SK-N-SH treated with all-trans-retinoic acid at 6 μM for 48 hours (cell line): Measurements from ENCODE around the gene STX11.

Experiments
- ATAC-seq: fragments of 200-7000 bp; cut with Tn5 transposase; 3 replicates; pipeline ENCODE4 v1.9.1; 2020; ENCODE audit warnings: mild to moderate bottlenecking, moderate library complexity
- ARNTL ChIP-seq: fragments of 450-650 bp; formaldehyde crosslinking; IDR thresholded peaks from 2 replicates; pipeline ENCODE4 v1.5.0; 2020; ENCODE audit warnings: low read depth, mild to moderate bottlenecking, moderate library complexity, borderline replicate concordance
- BACH2 ChIP-seq: fragments of 250-450 bp; sonication (Bioruptor Pico); IDR thresholded peaks from 2 replicates; pipeline ENCODE4 v1.9.0; 2021; ENCODE audit warnings: mild to moderate bottlenecking, borderline replicate concordance
- CREB5 ChIP-seq: fragments of 250-450 bp; sonication (Bioruptor Pico); IDR thresholded peaks from 2 replicates; pipeline ENCODE4 v1.5.1; 2020; ENCODE audit warnings: low read depth, mild to moderate bottlenecking, moderate library complexity
- CSDC2 ChIP-seq: fragments of 250-450 bp; sonication (Bioruptor Pico); IDR thresholded peaks from 2 replicates; pipeline ENCODE4 v1.5.0; 2020; ENCODE audit warnings: mild to moderate bottlenecking, moderate library complexity
- CSRNP3 ChIP-seq: fragments of 250-450 bp; sonication (Bioruptor Pico); IDR thresholded peaks from 2 replicates; pipeline ENCODE4 v1.5.1; 2021; ENCODE audit warnings: mild to moderate bottlenecking, moderate library complexity
- ESRRG ChIP-seq: fragments of 250-450 bp; sonication (Bioruptor Pico); IDR thresholded peaks from 2 replicates; pipeline ENCODE4 v1.6.1; 2021; ENCODE audit warnings: mild to moderate bottlenecking
- GLIS3 ChIP-seq: fragments of 250-450 bp; sonication (Bioruptor Pico); IDR thresholded peaks from 2 replicates; pipeline ENCODE4 v1.5.0; 2020; ENCODE audit warnings: mild to moderate bottlenecking, moderate library complexity
- ISL1 ChIP-seq: fragments of 250-450 bp; sonication (Bioruptor Pico); IDR thresholded peaks from 2 replicates; pipeline ENCODE4 v2.1.2; 2022; ENCODE audit warnings: mild to moderate bottlenecking, moderate library complexity
- OSR1 ChIP-seq: fragments of 250-450 bp; sonication (Bioruptor Pico); IDR thresholded peaks from 2 replicates; pipeline ENCODE4 v1.8.0; 2022; ENCODE audit warnings: moderate library complexity, mild to moderate bottlenecking, inconsistent platforms
- PATZ1 ChIP-seq: fragments of 250-450 bp; sonication (Bioruptor Pico); IDR thresholded peaks from 2 replicates; pipeline ENCODE4 v1.8.0; 2020; ENCODE audit warnings: mild to moderate bottlenecking, moderate library complexity, borderline replicate concordance
- POU6F1 ChIP-seq: fragments of 250-450 bp; sonication (Bioruptor Pico); IDR thresholded peaks from 2 replicates; pipeline ENCODE4 v1.8.0; 2021; ENCODE audit warnings: low read depth, mild to moderate bottlenecking, moderate library complexity, borderline replicate concordance
- PPARA ChIP-seq: fragments of 250-450 bp; sonication (Bioruptor Pico); IDR thresholded peaks from 2 replicates; pipeline ENCODE4 v1.5.0; 2020; ENCODE audit warnings: mild to moderate bottlenecking, borderline replicate concordance
- RARB ChIP-seq: fragments of 250-450 bp; sonication (Bioruptor Pico); IDR thresholded peaks from 2 replicates; pipeline ENCODE4 v1.8.0; 2021; ENCODE audit warnings: mild to moderate bottlenecking, moderate library complexity
- SNAI2 ChIP-seq: fragments of 250-450 bp; sonication (Bioruptor Pico); IDR thresholded peaks from 2 replicates; pipeline ENCODE4 v1.5.0; 2020; ENCODE audit warnings: mild to moderate bottlenecking, moderate library complexity
- TCF4 ChIP-seq: fragments of 250-450 bp; sonication (Bioruptor Pico); IDR thresholded peaks from 2 replicates; pipeline ENCODE4 v1.8.0; 2021; ENCODE audit warnings: mild to moderate bottlenecking, moderate library complexity, borderline replicate concordance
- TOX ChIP-seq: fragments of 250-450 bp; sonication (Bioruptor Pico); IDR thresholded peaks from 2 replicates; pipeline ENCODE4 v1.8.0; 2021; ENCODE audit warnings: mild to moderate bottlenecking, moderate library complexity, borderline replicate concordance
- TSHZ2 ChIP-seq: fragments of 250-450 bp; sonication (Bioruptor Pico); IDR thresholded peaks from 2 replicates; pipeline ENCODE4 v1.5.0; 2020; ENCODE audit warnings: mild to moderate bottlenecking, moderate library complexity
- ZFP3 ChIP-seq: fragments of 250-450 bp; sonication (Bioruptor Pico); IDR thresholded peaks from 2 replicates; pipeline ENCODE4 v1.5.0; 2020; ENCODE audit warnings: mild to moderate bottlenecking, moderate library complexity
- ZFP30 ChIP-seq: fragments of 450-650 bp; formaldehyde crosslinking; IDR thresholded peaks from 2 replicates; pipeline ENCODE4 v1.5.0; 2022; ENCODE audit warnings: mild to moderate bottlenecking, moderate library complexity
- ZNF565 ChIP-seq: fragments of 450-650 bp; formaldehyde crosslinking; conservative IDR thresholded peaks from 2 replicates; pipeline ENCODE4 v1.5.0; 2020; ENCODE audit warnings: low read depth, mild to moderate bottlenecking, moderate library complexity
- ZNF70 ChIP-seq: fragments of 450-650 bp; formaldehyde crosslinking; IDR thresholded peaks from 2 replicates; pipeline ENCODE4 v1.5.0; 2020; ENCODE audit warnings: mild to moderate bottlenecking, moderate library complexity
- ZNF8 ChIP-seq: fragments of 450-650 bp; formaldehyde crosslinking; IDR thresholded peaks from 2 replicates; pipeline ENCODE4 v1.5.0; 2020; ENCODE audit warnings: mild to moderate bottlenecking, moderate library complexity

STX11 gene

GRCh38 chr6:144119376-144119775 is 30.9 kb upstream of the STX11 start:
- no peak for TF ChIP-seq ISL1 (CRISPR knock-in tag)
- no peak for ATAC-seq

GRCh38 chr6:144122861-144123260 is 27.5 kb upstream of the STX11 start:
- no peak for TF ChIP-seq ZNF70 (CRISPR knock-in tag)
- TF ChIP-seq TSHZ2 (CRISPR knock-in tag): no peak
- TF ChIP-seq ZFP30 (CRISPR knock-in tag): no peak
- no peak for TF ChIP-seq ESRRG
- no peak for TF ChIP-seq ZNF8 (CRISPR knock-in tag)
- TF ChIP-seq BACH2 (CRISPR knock-in tag): no peak
- TF ChIP-seq PATZ1 (CRISPR knock-in tag): no peak
- no peak for TF ChIP-seq SNAI2
- no peak for TF ChIP-seq ISL1 (CRISPR knock-in tag)
- no peak for TF ChIP-seq TOX (CRISPR knock-in tag)
- no peak for TF ChIP-seq CSDC2 (CRISPR knock-in tag)
- no peak for TF ChIP-seq PPARA (CRISPR knock-in tag)
- TF ChIP-seq ZFP3 (CRISPR knock-in tag): no peak
- TF ChIP-seq ZNF565: no peak
- TF ChIP-seq OSR1 (CRISPR knock-in tag): no peak
- no peak for TF ChIP-seq POU6F1 (CRISPR knock-in tag)
- no peak for TF ChIP-seq ARNTL
- no peak for ATAC-seq

GRCh38 chr6:144123421-144123820 is 26.9 kb upstream of the STX11 start:
- no peak for TF ChIP-seq CREB5 (CRISPR knock-in tag)
- TF ChIP-seq BACH2 (CRISPR knock-in tag): no peak
- no peak for TF ChIP-seq CSRNP3 (CRISPR knock-in tag)
- TF ChIP-seq SNAI2: no peak
- no peak for TF ChIP-seq ZNF8 (CRISPR knock-in tag)
- TF ChIP-seq PPARA (CRISPR knock-in tag): no peak
- no peak for TF ChIP-seq TCF4 (CRISPR knock-in tag)
- no peak for TF ChIP-seq TSHZ2 (CRISPR knock-in tag)
- no peak for TF ChIP-seq ZFP3 (CRISPR knock-in tag)
- TF ChIP-seq POU6F1 (CRISPR knock-in tag): no peak
- no peak for TF ChIP-seq RARB (CRISPR knock-in tag)
- TF ChIP-seq CSDC2 (CRISPR knock-in tag): no peak
- TF ChIP-seq ZFP30 (CRISPR knock-in tag): no peak
- no peak for TF ChIP-seq OSR1 (CRISPR knock-in tag)
- TF ChIP-seq ZNF70 (CRISPR knock-in tag): no peak
- no peak for TF ChIP-seq ESRRG
- no peak for TF ChIP-seq GLIS3 (CRISPR knock-in tag)
- no peak for TF ChIP-seq ARNTL
- no peak for TF ChIP-seq TOX (CRISPR knock-in tag)
- ATAC-seq: no peak
